Non-pigmented ciliary epithelial cell (primary cell): ENCODE data around the gene BLMH.

Source experiments
- DNase-seq: peaks from one replicate; pipeline ENCODE4 v3.0.0-alpha.2; 2010; ENCODE audit warnings: low read depth

BLMH gene

GRCh38 chr17:30291543-30292285 lies at the start of gene BLMH:
Gene BLMH, minus strand, starts transcription at chr17:30291944. Its CDS starts 125 bp downstream, at chr17:30291819.
- no peak for DNase-seq

DNA sequence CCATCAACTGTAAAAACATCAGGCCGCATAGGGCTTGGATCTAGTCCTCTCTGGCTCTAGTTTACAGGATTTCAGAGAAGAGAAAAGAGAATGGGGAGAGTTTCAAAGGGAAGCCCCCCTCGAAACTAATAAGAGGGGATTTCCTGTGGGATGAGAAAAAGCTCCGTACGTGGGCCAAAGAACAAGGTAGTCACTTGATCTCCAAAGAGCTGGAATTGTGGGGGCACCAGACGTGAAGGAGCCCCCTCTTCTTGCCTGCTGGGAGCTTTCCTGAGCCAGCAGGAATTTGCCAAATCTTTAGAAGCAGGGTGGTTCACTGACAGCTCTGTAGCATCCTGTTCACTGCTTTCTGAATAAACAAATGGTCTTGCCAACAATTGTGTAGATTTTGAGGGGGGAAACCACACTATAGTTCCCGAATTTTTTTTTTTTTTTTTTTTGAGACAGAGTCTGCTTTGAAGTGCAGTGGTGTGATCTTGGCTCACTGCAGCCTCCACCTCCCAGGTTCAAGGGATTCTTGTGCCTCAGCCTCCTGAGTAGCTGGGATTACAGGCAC lies 49.1 kb upstream of the BLMH start:
- DNase-seq: no peak

DNA sequence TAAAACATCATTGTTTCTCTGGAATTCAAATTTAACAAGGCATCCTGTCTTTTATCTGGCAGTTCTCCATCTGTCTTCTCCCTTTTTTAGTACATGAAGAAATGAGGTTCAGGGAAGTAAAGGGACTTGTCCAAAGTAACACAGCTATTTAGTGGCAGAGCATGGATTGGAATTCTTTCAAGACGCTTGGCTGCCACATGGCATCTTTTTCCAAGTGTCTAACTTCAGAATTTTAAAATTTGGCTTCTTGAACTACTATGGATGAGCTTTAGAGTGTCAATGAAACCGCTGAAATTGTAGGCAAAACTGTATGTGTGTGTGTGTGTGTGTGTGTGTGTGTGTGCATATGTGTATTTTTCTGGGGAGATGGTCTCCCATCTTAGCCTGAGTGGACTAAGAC lies 47.3 kb upstream of the BLMH start:
- DNase-seq: no peak

GRCh38 chr17:30337393-30337999 lies 45.8 kb upstream of the BLMH start:
- DNase-seq: no peak

DNA sequence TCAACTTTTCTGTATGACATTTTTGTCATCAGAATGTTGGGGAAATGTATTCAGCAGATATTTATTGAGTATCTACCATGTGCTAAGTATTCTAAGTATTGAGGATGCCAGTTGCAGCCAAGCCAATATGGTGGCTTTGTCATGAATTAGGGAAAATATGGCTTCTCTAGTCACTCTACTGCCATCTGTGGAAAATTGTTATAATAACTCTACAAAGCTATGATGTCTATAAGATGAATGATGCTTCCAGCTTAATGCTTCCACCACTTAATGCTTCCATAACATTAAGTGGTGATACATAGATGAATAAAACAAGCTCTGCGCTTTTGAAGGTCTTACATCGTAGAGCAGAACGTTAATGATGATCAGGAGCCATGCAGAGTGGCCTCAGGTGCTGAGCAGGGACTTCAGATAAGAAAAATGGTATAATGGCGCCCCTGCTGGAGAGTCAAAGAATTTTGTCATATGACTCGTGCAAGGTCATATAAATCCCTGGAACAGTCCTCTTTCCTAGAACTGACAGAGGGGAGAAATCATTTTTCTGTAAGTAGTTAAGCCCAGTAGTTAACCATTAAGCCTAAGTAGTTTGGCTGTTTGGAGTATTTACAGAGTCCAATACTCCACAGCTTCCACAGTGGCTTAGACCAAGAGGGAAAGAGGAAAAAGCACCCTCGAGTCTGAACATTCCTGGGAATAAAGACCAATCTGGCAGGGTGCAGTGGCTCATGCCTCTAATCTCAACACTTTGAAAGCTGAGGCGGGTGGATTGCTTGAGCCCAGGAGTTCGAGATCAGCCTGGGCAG lies 44.8 kb upstream of the BLMH start:
- no peak for DNase-seq

GRCh38 chr17:30334421-30334820 lies 42.7 kb upstream of the BLMH start:
- DNase-seq: no peak

- no peak for DNase-seq
Measured at GRCh38 chr17:30333503-30334360, 42.0 kb upstream of the BLMH start, which contains the start of gene TMIGD1. Gene TMIGD1, minus strand, starts transcription at chr17:30334057. Its CDS starts 1,924 bp downstream, at chr17:30332133.

- DNase-seq: peak; percentile 55
Measured at GRCh38 chr17:30332057-30332542, 40.4 kb upstream of the BLMH start.

GRCh38 chr17:30326809-30327208 lies 35.1 kb upstream of the BLMH start:
- DNase-seq: no peak

DNA sequence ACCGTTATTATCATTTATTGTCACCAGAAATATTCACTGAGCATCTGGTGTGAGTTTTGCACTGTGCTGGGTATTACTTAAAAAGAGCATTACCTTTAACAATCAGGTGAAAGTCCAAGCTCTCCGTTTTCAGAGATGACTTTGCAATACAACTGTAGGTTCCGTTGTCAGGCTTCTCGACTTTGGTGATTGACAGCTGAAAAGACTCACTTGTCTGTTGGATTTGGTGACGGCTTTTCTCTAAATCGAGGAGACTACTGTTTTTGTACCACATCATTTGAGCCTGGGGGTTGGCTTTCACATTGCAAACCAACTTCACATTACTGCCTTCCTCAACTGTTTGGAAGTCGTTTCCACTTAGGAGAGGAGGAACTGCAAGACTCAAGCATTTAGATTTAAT lies 33.0 kb upstream of the BLMH start:
- no peak for DNase-seq

DNA sequence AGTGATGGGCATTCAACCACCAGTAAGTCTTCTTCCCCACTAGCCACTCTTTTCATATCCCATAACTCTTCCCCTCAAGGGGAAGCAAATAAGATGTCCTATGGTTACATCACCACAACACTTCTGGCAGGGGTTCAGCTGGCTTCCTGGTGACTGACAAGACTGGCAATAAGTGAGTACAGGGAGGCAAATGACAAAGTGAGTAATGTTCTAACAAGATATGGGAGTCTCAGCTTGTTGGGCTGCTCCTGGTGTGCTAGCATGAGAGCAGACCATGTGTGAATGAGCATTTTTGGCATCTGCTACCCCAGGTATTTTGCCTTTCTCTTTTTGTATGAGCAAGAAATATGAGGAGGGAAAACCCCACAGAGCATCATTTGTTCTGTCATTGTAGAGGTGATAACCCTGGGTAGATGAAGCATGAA lies 32.2 kb upstream of the BLMH start:
- no peak for DNase-seq

DNA sequence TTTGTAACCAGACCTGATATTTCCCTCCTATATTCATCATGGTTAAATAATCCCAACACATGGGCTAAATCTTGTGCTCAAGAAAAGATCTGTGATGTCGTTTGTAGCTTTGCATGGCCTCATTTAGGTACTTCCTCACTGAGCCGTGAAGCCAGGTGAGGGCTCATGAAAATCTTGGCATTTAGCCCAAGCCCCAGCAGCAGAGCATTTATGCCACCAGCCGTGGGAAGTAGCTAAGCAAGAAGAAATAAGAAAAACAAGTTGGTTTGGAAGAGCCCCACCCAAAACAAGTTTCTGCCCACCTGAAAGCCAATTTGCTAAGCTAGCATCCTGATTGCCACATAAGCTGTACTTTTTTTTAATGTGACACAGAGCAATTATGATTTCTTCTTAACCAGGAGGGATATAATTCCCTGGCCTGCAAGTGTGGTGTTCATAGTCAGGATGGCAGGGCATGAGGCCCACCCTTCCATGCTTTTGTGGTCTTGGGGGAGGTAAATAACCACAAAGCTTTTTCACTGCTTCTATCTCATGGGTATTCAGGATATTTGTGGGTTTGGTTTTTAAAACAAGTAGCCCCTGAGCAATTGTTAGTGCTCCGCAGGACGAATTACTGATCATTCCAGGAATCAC lies 31.6 kb upstream of the BLMH start:
- no peak for DNase-seq

GRCh38 chr17:30321314-30321713 lies 29.6 kb upstream of the BLMH start:
- no peak for DNase-seq

- no peak for DNase-seq
Measured at GRCh38 chr17:30318155-30318554, 26.4 kb upstream of the BLMH start.

- DNase-seq: no peak
Measured at GRCh38 chr17:30316736-30317135, 25.0 kb upstream of the BLMH start.

DNA sequence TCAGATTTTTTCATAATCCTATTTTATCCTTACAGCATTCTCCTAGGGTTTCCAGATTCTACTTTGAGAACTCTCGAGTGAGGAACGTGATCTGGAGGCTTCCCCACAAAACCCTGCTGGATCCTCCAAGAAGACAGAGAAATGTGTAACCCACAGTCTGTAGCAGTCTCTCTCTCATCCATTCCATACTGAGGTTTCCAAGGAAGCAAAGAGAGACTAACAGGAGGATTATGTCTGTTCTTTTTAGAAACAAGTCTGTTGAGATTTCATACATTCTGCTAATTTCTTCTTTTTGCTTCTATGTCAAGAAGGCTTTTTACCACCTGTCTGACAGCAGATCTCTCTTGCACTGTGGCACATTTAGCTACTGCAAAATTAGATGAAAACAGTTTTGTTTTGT lies 23.4 kb upstream of the BLMH start:
- no peak for DNase-seq

- DNase-seq: no peak
Measured at GRCh38 chr17:30314474-30314873, 22.7 kb upstream of the BLMH start.

DNA sequence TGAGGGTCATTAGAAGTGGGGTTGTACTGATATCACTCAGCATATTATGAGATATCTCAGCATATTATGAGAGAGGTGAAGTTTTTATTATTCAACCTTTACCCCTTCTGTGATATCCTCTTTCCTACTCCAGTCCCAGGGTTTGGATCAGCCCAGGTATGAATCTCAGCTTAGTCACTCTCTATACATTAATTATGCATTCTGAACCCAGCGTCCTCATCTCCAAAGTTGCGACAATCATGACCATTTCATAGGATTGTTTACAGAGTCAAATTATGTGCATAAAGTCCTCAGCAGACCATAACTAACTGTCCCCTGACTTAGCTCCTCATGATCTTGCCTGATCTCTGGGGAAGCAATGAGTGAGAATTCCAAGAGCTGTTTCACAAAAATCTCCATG lies 20.5 kb upstream of the BLMH start:
- DNase-seq: no peak

DNA sequence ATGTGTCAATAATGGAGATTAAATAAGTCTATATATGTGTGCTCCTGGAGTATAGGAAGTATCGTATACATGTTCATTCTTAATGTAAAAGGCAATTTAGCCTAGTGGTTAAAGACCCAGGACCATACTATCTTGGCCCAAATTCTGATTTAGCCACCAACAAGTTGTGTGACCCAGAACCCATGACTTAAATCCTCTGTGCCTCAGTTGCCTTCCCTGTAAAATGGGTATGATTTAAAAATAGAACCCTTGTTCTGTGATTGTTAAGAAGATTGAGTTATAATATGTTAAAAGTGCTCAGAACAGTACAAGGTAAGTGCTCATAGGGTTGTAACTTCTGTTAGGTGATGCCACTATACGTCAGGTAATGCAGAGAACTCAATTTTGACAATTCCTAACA lies 18.8 kb upstream of the BLMH start:
- no peak for DNase-seq

GRCh38 chr17:30309591-30309990 lies 17.8 kb upstream of the BLMH start:
- DNase-seq: no peak

DNA sequence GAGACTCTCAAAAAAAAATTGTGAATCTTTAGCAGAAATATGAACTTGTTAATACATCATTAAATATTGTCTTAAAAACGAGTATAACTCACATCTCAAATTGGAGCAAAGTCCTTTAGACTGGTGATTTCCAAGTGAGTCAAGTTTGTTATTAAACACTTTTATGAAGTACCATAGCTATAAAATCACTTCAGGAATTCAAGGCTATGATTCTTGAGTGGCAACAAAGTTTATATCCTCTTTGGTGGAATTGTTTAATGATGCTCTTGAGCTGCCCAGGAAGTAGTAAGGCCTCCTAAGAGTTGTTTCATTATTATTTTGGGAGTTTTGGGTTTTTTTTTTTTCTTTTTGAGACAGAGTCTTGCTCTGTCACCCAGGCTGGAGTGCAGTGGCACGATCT lies 16.7 kb upstream of the BLMH start:
- DNase-seq: no peak
